GM18858 (cell line): Measurements from ENCODE around the gene ANAPC16.
"Not testable (repeated sequence)": the region's sequence is repeated elsewhere in the genome, so short reads cannot be mapped to it uniquely, and the experiment has no call there.

ENCODE experiments used
- ATAC-seq: cut with Tn5 transposase; IDR thresholded peaks from one replicate; pipeline ENCODE4 v1.9.1; 2021; ENCODE audit not compliant: unreplicated experiment

The ANAPC16 gene

DNA sequence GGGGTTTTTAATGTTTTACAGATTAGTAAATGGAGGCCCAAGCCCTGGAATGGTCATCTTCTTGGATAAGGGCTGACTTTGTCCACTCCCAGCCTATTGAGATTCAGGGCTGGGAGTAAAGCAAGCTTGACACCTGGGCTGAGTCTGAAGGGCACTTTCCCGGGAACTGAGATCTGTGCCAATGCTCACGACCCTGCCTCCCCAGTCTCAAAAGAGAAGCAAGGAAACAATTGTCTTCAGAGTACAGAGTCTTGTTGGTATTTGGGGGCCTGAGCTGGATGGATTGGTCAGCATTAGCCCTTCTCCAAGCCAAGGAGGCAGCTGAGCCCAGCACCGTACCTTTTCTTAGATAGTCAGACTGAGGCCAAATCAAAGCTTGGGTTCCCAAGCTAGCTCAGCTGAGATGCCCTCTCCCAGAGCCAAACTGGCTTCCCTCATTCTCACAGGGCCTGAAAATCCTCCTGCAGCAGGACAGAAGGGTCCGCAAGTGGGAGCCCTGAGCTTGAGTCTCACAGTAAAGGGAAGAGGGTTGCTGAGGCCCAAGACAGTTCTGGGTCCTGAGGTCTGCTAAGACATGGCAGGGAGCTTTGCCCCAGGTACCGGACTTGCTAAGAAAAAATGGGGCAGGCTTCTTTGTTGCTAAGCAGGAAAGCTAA is 61.7 kb downstream of the ANAPC16 start:
- ATAC-seq = no peak

DNA sequence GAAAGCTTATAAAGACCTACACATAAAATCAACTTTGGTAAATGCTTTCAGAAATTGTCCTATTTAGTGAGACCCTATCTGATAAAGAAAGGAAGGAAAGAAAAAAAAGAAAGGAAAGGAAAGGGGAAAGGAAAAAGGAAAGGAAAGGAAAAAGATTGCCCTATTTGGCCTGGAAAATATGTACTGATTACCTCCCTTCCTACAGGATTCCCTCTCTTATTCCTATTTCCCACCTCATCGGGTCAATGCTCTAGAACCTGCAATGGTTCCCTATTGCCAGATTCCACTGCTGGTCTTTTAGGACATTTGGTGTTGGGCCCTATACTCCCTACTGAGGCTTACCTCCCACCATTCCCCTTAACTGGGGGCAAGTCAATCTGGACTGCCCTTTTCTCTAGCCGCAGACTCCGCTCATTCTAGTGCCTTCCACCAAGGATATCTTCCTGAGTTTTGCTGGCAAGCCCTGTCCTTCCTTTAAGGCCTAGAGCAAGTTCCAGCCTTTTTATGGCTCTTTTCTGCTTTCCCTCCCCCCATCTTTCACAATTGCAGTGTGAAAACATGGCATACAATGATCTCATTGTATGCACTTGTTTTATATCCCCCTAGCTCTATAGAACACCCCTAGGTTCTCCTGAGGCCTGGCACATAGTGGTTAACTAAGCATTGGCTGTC is 62.3 kb downstream of the ANAPC16 start:
- ATAC-seq = no peak

GRCh38 chr10:72278668-72279393 is 63.0 kb downstream of the ANAPC16 start:
- ATAC-seq = no peak

GRCh38 chr10:72279587-72279986 is 63.8 kb downstream of the ANAPC16 start:
- not testable (repeated sequence) for ATAC-seq

GRCh38 chr10:72283131-72283530 is 67.3 kb downstream of the ANAPC16 start:
- no peak for ATAC-seq
